Lower lobe of right lung (tissue), 2 donors: ENCODE results near the gene CFB. TPM values are rescaled to one million over a fixed set of nuclear protein-coding genes. Genes with fewer than 3 reads are reported as not detected.
"Not testable (repeated sequence)": the region's sequence is repeated elsewhere in the genome, so short reads cannot be mapped to it uniquely, and the experiment has no call there.

ENCODE experiments used
- ATAC-seq, 2 donors: fragments of 200-7000 bp; cut with Tn5 transposase; one replicate each; pipeline ENCODE4 v1.9.1; 2020 to 2022; ENCODE audit warnings: mild to moderate bottlenecking in 2 of 2, moderate library complexity in 2 of 2
- DNase-seq: peaks from one replicate; pipeline ENCODE4 v3.0.0-alpha.2; 2020
- H3K27ac ChIP-seq: fragments of 200-600 bp; one replicate; pipeline ENCODE4 v1.8.0; 2022
- H3K27me3 ChIP-seq: fragments of 200-600 bp; one replicate; pipeline ENCODE4 v1.8.0; 2022; ENCODE audit warnings: low read depth
- H3K36me3 ChIP-seq: fragments of 200-600 bp; one replicate; pipeline ENCODE4 v1.8.0; 2022; ENCODE audit warnings: mild to moderate bottlenecking
- H3K4me1 ChIP-seq: fragments of 200-600 bp; one replicate; pipeline ENCODE4 v1.8.0; 2022
- H3K4me3 ChIP-seq: fragments of 200-600 bp; one replicate; pipeline ENCODE4 v1.8.0; 2022; ENCODE audit warnings: mild to moderate bottlenecking
- H3K9me3 ChIP-seq: fragments of 200-600 bp; one replicate; pipeline ENCODE4 v1.8.0; 2022
- CTCF ChIP-seq: fragments of 200-600 bp; IDR thresholded peaks from one replicate; pipeline ENCODE4 v1.8.0; 2022; ENCODE audit warnings: antibody characterized with exemption, mild to moderate bottlenecking
- intact Hi-C: fragments of 100-400 bp; cut with DNase I; formaldehyde crosslinking; loops from one replicate; pipeline ENCODE4 v1.11.0; 2022
- total RNA-seq: library from RNA; stranded (reverse); fragmentation: NEBNext Ultra II Directional; extraction: Animal tissue kit (Norgen Biotek cat#: 25700); gene quantifications from one replicate; pipeline ENCODE4 v1.2.1, GENCODE V29; 2021
- donor health status: DM: no; HTN: yes; CAD: no; lungs with severe emphysema.

Gene CFB
- total RNA-seq, 1 donor from 2014 or later = 85.6 TPM

DNA sequence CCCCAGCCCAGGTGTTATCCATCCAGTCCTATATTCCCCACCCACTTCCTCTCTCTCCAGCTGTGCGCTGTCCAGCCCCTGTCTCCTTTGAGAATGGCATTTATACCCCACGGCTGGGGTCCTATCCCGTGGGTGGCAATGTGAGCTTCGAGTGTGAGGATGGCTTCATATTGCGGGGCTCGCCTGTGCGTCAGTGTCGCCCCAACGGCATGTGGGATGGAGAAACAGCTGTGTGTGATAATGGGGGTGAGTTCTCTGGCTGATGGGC is 17.3 kb upstream of the CFB start:
- intact Hi-C loops = no loop called here
- Histone ChIP-seq H3K9me3 (no peaks in the 10 kb centered on the region), H3K4me1 (peaks cover 11% of the 10 kb centered on the region), H3K4me3 (peak overlapping the region; percentile 58), H3K27me3 (no peaks in the 10 kb centered on the region), H3K36me3 (no peaks in the 10 kb centered on the region), H3K27ac (peak overlapping the region; percentile 76)
- no peak for DNase-seq
- TF ChIP-seq CTCF = no peak
- no peak for ATAC-seq

DNA sequence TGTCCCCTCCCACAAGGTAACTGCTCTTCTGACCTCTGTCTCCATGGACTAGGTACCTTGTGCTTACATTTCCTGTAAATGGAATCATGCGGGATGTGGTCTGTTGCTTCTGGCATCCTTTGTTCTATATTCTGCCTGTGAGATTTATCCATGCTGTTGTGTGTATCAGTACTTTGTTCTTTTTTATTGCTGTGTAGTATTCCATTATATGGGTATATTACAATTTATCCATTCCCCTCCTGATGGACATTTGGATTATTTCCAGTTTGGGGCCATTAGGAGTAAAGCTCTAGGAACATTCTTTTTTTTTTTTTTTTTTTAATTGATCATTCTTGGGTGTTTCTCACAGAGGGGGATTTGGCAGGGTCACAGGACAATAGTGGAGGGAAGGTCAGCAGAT is 14.9 kb upstream of the CFB start:
- intact Hi-C loops = no loop called here
- H3K9me3 ChIP-seq = no peaks in the 10 kb centered on the region
- DNase-seq = no peak
- H3K4me1 ChIP-seq = peaks cover 11% of the 10 kb centered on the region
- H3K27ac ChIP-seq = peak overlapping the region; percentile 24
- ATAC-seq = no peak
- H3K36me3 ChIP-seq = no peaks in the 10 kb centered on the region
- no peak for TF ChIP-seq CTCF
- no peaks in the 10 kb centered on the region for H3K27me3 ChIP-seq
- no peak overlapping the region for H3K4me3 ChIP-seq

GRCh38 chr6:31932137-31932536 is 13.8 kb upstream of the CFB start:
- H3K4me1 ChIP-seq = peaks cover 11% of the 10 kb centered on the region
- intact Hi-C loops, H3K36me3 ChIP-seq, H3K27ac ChIP-seq, H3K4me3 ChIP-seq, DNase-seq, H3K9me3 ChIP-seq, ATAC-seq, H3K27me3 ChIP-seq: not testable (repeated sequence)

DNA sequence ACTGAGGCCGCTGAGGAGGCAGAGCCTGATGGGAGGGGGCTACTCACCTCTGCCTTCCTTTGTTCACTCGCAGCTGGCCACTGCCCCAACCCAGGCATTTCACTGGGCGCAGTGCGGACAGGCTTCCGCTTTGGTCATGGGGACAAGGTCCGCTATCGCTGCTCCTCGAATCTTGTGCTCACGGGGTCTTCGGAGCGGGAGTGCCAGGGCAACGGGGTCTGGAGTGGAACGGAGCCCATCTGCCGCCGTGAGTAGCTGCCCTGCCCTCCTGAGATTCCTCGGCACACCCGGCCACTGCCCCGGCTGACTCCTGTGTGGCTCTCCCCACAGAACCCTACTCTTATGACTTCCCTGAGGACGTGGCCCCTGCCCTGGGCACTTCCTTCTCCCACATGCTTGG is 12.4 kb upstream of the CFB start:
- no peak overlapping the region for H3K4me3 ChIP-seq
- no peaks in the 10 kb centered on the region for H3K9me3 ChIP-seq
- peaks cover 3% of the 10 kb centered on the region for H3K4me1 ChIP-seq
- DNase-seq = no peak
- H3K27me3 ChIP-seq = no peaks in the 10 kb centered on the region
- peaks cover 2% of the 10 kb centered on the region for H3K36me3 ChIP-seq
- H3K27ac ChIP-seq = no peak overlapping the region
- TF ChIP-seq CTCF = no peak
- intact Hi-C loops = no loop called here
- peak in 1 of 2 donors; percentile 10 for ATAC-seq

DNA sequence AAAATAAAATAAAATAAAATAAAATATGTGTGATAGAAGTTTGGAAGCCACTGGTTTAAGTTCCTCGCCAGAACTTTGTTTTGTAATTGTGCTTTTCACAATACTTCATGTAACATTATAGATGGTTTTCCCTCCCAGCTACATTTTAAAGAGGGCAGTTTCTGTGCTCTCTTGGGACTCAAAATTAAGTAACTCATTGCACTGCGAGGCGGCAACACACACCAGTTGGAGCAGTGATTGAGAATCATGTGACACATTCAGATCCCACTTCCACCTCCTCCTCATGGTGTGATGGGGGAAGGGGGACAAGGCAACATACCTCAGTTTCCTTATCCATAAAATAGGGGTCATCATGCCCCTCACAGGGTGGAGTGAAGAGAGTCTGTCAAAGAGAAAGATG is 10.9 kb upstream of the CFB start:
- H3K9me3 ChIP-seq = no peaks in the 10 kb centered on the region
- no peak for ATAC-seq
- H3K4me1 ChIP-seq = no peaks in the 10 kb centered on the region
- no peak for DNase-seq
- H3K4me3 ChIP-seq = no peak overlapping the region
- intact Hi-C loops = no loop called here
- no peak overlapping the region for H3K27ac ChIP-seq
- no peak for TF ChIP-seq CTCF
- H3K27me3 ChIP-seq = no peaks in the 10 kb centered on the region
- peaks cover 16% of the 10 kb centered on the region for H3K36me3 ChIP-seq

- no peak for ATAC-seq
- Histone ChIP-seq H3K27me3 (no peaks in the 10 kb centered on the region), H3K27ac (no peak overlapping the region), H3K36me3 (peaks cover 24% of the 10 kb centered on the region), H3K4me3 (no peak overlapping the region), H3K9me3 (no peaks in the 10 kb centered on the region), H3K4me1 (no peaks in the 10 kb centered on the region)
- DNase-seq = no peak
- TF ChIP-seq CTCF = no peak
- intact Hi-C loops = no loop called here
These were observed 10.1 kb upstream of the CFB start for GRCh38 chr6:31935823-31936222.
